Suppressor macrophage treated with lipopolysaccharide for 4 hours (primary cell): ENCODE measurements around the gene GKN1.

Source experiments
- DNase-seq: peaks from one replicate; pipeline ENCODE4 v3.0.0-alpha.2; 2020

GKN1 gene

GRCh38 chr2:69010437-69011194, 36.2 kb downstream of the GKN1 start:
- DNase-seq: no peak

- no peak for DNase-seq
Observed at GRCh38 chr2:69011611-69012157, 37.2 kb downstream of the GKN1 start.

- DNase-seq: peak; percentile 47
Observed at GRCh38 chr2:69012310-69013141, 38.1 kb downstream of the GKN1 start.

GRCh38 chr2:69013142-69013839, 38.9 kb downstream of the GKN1 start, which contains the start of gene ANTXR1:
ANTXR1 (plus strand) TSS chr2:69013179; CDS start chr2:69013500, 321 bp downstream.
- peak; percentile 9 for DNase-seq

GRCh38 chr2:69013840-69014821, 39.7 kb downstream of the GKN1 start:
- no peak for DNase-seq

GRCh38 chr2:69017080-69017479, 42.6 kb downstream of the GKN1 start:
- no peak for DNase-seq

GRCh38 chr2:69017835-69018234, 43.4 kb downstream of the GKN1 start:
- no peak for DNase-seq

GRCh38 chr2:69018678-69019095, 44.3 kb downstream of the GKN1 start:
- DNase-seq: no peak

- DNase-seq: no peak
Observed at GRCh38 chr2:69020496-69021426, 46.3 kb downstream of the GKN1 start.

- DNase-seq: no peak
Observed at GRCh38 chr2:69021727-69022126, 47.3 kb downstream of the GKN1 start.

- DNase-seq: no peak
Observed at GRCh38 chr2:69022548-69022947, 48.1 kb downstream of the GKN1 start.

- DNase-seq: no peak
Observed at GRCh38 chr2:69023236-69023635, 48.8 kb downstream of the GKN1 start.

- DNase-seq: peak; percentile 80
Observed at GRCh38 chr2:69026026-69026425, 51.6 kb downstream of the GKN1 start.

GRCh38 chr2:69026691-69027459, 52.4 kb downstream of the GKN1 start:
- DNase-seq: no peak
